Measurements from ENCODE around the gene BOK.

DNA sequence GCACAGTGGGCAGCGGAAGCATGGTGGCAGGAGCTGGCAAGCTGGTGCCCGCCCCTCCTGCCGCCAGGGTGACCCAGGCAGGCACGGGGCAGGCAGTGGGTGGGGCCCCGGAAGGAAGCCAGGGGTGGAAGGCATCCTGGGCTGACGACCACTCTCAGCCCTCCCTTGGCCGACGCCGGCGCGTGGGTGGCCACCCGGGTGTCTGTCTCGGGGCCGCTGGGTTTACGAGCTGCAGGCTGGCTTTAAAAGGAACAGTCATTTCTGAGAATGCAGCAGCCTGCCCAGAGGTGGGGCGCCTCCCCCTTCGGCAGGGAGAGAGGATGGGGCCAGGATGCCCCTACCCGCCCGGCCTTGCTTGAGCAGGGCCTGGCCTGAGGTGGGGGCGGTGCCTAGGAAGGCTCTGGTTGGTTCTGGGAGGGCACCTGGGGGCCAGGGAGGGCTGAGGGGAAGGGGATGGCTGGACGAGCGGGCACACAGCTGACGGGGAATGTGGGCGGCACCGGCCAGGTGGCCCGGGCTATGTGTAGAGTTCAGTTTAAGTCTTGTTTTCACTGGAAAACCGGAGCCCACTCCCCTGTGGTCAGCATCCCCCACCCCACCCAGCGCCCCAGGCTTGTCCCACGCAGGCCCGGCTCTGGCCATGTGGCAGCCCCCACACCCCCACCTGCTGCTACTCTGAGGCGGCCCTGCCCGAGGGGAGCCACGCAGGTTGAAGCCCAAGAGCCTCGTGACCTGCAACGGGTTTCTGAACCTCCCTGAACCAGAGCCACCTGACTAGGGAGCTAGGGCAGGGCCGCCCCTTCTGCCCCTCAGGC lies 6.3 kb downstream of the BOK start:
- TF ChIP-seq, protein P1, sequence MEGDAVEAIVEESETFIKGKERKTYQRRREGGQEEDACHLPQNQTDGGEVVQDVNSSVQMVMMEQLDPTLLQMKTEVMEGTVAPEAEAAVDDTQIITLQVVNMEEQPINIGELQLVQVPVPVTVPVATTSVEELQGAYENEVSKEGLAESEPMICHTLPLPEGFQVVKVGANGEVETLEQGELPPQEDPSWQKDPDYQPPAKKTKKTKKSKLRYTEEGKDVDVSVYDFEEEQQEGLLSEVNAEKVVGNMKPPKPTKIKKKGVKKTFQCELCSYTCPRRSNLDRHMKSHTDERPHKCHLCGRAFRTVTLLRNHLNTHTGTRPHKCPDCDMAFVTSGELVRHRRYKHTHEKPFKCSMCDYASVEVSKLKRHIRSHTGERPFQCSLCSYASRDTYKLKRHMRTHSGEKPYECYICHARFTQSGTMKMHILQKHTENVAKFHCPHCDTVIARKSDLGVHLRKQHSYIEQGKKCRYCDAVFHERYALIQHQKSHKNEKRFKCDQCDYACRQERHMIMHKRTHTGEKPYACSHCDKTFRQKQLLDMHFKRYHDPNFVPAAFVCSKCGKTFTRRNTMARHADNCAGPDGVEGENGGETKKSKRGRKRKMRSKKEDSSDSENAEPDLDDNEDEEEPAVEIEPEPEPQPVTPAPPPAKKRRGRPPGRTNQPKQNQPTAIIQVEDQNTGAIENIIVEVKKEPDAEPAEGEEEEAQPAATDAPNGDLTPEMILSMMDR (IDR thresholded peaks at IDR 0.05), result no peak
- TF ChIP-seq POLR2A (IDR thresholded peaks at IDR 0.05), result no peak

Measured in body of pancreas (tissue), 4 donors.